GM23248 (cell line): ENCODE measurements around the gene CBX3. TPM values are rescaled to one million over a fixed set of nuclear protein-coding genes. Genes with fewer than 3 reads are reported as not detected.

ENCODE experiments used
- DNase-seq: peaks from one replicate; pipeline ENCODE4 v3.0.0-alpha.2; 2015
- H2AFZ ChIP-seq: fragments of 200-600 bp; sonication (generic); 2 replicates; pipeline ENCODE4 v1.6.1; 2016; ENCODE audit warnings: antibody characterized with exemption
- H3F3A ChIP-seq: fragments of 200-600 bp; sonication (generic); 2 replicates; pipeline ENCODE4 v1.6.1; 2016; ENCODE audit warnings: mild to moderate bottlenecking, antibody characterized with exemption, mixed run types; ENCODE audit not compliant: insufficient read depth
- H3K27ac ChIP-seq: fragments of 200-600 bp; sonication (generic); 2 replicates; pipeline ENCODE4 v1.5.1; 2016; ENCODE audit warnings: mild to moderate bottlenecking
- H3K27me3 ChIP-seq: fragments of 200-600 bp; sonication (generic); replicated peaks from 2 replicates; pipeline ENCODE4 v1.6.1; 2016; ENCODE audit warnings: mild to moderate bottlenecking; ENCODE audit not compliant: insufficient read depth
- H3K36me3 ChIP-seq: fragments of 200-600 bp; sonication (generic); 2 replicates; pipeline ENCODE4 v1.6.1; 2016; ENCODE audit warnings: low read depth, mild to moderate bottlenecking
- H3K4me1 ChIP-seq: fragments of 200-600 bp; sonication (generic); 2 replicates; pipeline ENCODE4 v1.6.1; 2016; ENCODE audit warnings: mild to moderate bottlenecking; ENCODE audit not compliant: insufficient read depth
- H3K4me2 ChIP-seq: fragments of 200-600 bp; sonication (generic); one replicate; pipeline ENCODE4 v1.6.1; 2016; ENCODE audit warnings: mild to moderate bottlenecking; ENCODE audit not compliant: unreplicated experiment
- H3K4me3 ChIP-seq: fragments of 200-600 bp; sonication (generic); 2 replicates; pipeline ENCODE4 v1.5.1; 2016; ENCODE audit warnings: mild to moderate bottlenecking
- H3K79me2 ChIP-seq: fragments of 200-600 bp; sonication (generic); 2 replicates; pipeline ENCODE4 v1.6.1; 2016; ENCODE audit warnings: mild to moderate bottlenecking; ENCODE audit not compliant: insufficient read depth
- H3K9ac ChIP-seq: fragments of 200-600 bp; sonication (generic); 2 replicates; pipeline ENCODE4 v1.6.1; 2016; ENCODE audit warnings: mild to moderate bottlenecking
- H3K9me2 ChIP-seq: fragments of 200-600 bp; sonication (generic); 2 replicates; pipeline ENCODE4 v1.6.1; 2016; ENCODE audit warnings: mixed run types, mild to moderate bottlenecking, moderate library complexity; ENCODE audit not compliant: insufficient read depth
- H3K9me3 ChIP-seq: fragments of 200-600 bp; sonication (generic); one replicate; pipeline ENCODE4 v1.6.1; 2017; ENCODE audit warnings: low read depth
- H4K20me1 ChIP-seq: fragments of 200-600 bp; sonication (generic); 2 replicates; pipeline ENCODE4 v1.6.0; 2016; ENCODE audit not compliant: insufficient read depth
- EZH2 ChIP-seq: fragments of 200-600 bp; sonication (generic); IDR thresholded peaks from 2 replicates; pipeline ENCODE4 v1.6.1; 2018; ENCODE audit warnings: antibody characterized with exemption, mild to moderate bottlenecking; ENCODE audit not compliant: insufficient read depth, poor library complexity, severe bottlenecking
- EZH2phosphoT487 ChIP-seq: fragments of 200-600 bp; sonication (generic); IDR thresholded peaks from 2 replicates; pipeline ENCODE4 v1.6.1; 2018; ENCODE audit warnings: antibody characterized with exemption, moderate library complexity, mild to moderate bottlenecking, low read depth; ENCODE audit not compliant: insufficient read depth
- WGBS, 2 experiments: methylation state at CpG; one replicate each; pipeline ENCODE4 v1.1.6; 2015 to 2017; ENCODE audit warnings: low lambda C conversion rate in 2 of 2, low coverage in 1 of 2; ENCODE audit errors: missing lambda C conversion rate in 2 of 2; 5-methylcytosine and 5-hydroxymethylcytosine counted together
- in situ Hi-C: fragments of 300-500 bp; cut with MboI; formaldehyde crosslinking; loops from 2 replicates; pipeline ENCODE4 v1.15.0; 2020
- polyA plus RNA-seq: library from polyadenylated mRNA; unstranded; fragments of >200 nt; fragmentation: Nextera tagmentation; extraction: Ambion mirVana; gene quantifications from 2 replicates; pipeline ENCODE4 v1.2.1, GENCODE V29; 2016
- total RNA-seq: library from RNA; depleted of rRNA; stranded (reverse); fragments of >200 nt; shearing (Covaris generic); gene quantifications from 2 replicates; pipeline ENCODE4 v1.2.3, GENCODE V29; 2014

The CBX3 gene
- total and polyA plus RNA-seq, 2 experiments from 2014 or later = 73.3 to 122 TPM

GRCh38 chr7:26212921-26213718, 11.6 kb downstream of the CBX3 start:
- Histone ChIP-seq H3K79me2 (peaks cover 30% of the 10 kb centered on the region), H3K9ac (no peak overlapping the region), H3K27me3 (no peaks in the 10 kb centered on the region), H4K20me1 (no peaks in the 10 kb centered on the region), H3K4me3 (no peak overlapping the region), H2AFZ (no peak overlapping the region), H3F3A (peaks cover 41% of the 10 kb centered on the region), H3K9me3 (no peaks in the 10 kb centered on the region), H3K4me2 (no peak overlapping the region), H3K27ac (no peak overlapping the region), H3K9me2 (no peaks in the 10 kb centered on the region), H3K36me3 (peaks cover 49% of the 10 kb centered on the region), H3K4me1 (no peaks in the 10 kb centered on the region)
- TF ChIP-seq EZH2 = no peak
- no peak for TF ChIP-seq EZH2phosphoT487
- DNase-seq = no peak
- in situ Hi-C loops = no loop called here
- WGBS, 2 experiments = 99 to 100% methylated on average over 2 of the region's 2 CpGs

DNA sequence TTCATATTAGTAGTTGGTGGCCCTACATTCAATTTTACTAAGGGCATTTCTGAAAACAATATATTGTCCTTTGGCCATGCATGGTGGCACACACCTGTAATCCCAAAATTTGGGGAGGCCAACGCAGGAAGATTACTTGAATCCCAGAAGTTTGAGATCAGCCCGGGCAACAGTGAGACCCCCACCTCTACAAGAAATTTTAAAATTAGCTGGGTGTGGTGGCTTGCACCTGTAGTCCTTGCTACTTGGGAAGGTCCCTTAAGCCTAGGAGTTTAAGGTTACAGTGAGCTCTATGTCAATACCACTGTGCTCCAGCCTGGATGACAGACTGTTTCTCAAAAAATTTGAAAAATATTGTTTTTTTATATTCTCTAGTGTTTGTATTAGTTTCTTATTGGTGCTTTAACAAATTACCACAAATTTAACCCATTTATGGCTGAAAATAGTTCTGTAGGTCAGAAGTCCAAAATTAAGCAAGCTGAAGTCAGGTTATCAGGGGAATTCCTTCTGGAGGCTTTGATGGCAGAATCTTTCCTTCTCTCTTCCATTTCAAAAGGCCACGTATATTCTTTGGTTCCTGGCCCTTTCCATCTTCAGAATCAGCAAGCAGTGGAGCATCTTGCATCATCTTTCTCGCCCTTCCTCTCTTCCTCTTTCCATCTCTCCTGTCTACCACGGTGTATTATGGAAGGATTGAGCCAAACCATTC, 12.4 kb downstream of the CBX3 start:
- no peak for TF ChIP-seq EZH2phosphoT487
- no peak for TF ChIP-seq EZH2
- H3K4me1 ChIP-seq = no peaks in the 10 kb centered on the region
- DNase-seq = no peak
- peaks cover 42% of the 10 kb centered on the region for H3K36me3 ChIP-seq
- peaks cover 23% of the 10 kb centered on the region for H3K79me2 ChIP-seq
- 71 to 75% methylated on average over 5 of the region's 5 CpGs for WGBS, 2 experiments
- H3F3A ChIP-seq = peaks cover 41% of the 10 kb centered on the region
- no peaks in the 10 kb centered on the region for H4K20me1 ChIP-seq
- no peaks in the 10 kb centered on the region for H3K9me2 ChIP-seq
- in situ Hi-C loops = no loop called here
- no peaks in the 10 kb centered on the region for H3K9me3 ChIP-seq
- no peak overlapping the region for H3K9ac ChIP-seq
- no peak overlapping the region for H3K27ac ChIP-seq
- no peak overlapping the region for H3K4me3 ChIP-seq
- no peaks in the 10 kb centered on the region for H3K27me3 ChIP-seq
- no peak overlapping the region for H2AFZ ChIP-seq
- no peak overlapping the region for H3K4me2 ChIP-seq

DNA sequence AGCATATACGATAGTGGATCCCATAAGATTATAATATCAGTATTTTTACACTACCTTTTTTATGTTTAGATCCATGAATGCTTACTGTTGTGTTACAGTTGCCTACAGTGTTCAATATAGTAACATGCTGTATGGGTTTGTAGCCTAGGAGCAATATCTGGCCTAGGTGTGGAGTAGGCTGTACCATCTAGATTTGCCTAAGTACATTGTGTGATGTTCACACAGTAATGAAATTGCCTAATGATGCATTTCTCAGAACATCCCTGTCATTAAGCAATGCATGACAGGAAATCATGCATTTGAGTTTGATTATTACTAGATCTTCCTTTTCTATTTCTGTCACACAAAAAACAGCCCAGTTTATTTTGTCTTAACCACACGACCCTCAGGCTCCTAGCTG, 14.5 kb downstream of the CBX3 start:
- peaks cover 41% of the 10 kb centered on the region for H3F3A ChIP-seq
- H3K4me2 ChIP-seq = no peak overlapping the region
- no peaks in the 10 kb centered on the region for H3K9me2 ChIP-seq
- H3K36me3 ChIP-seq = peaks cover 21% of the 10 kb centered on the region
- H3K27ac ChIP-seq = no peak overlapping the region
- no peak for DNase-seq
- 46 to 54% methylated on average over 2 of the region's 2 CpGs for WGBS, 2 experiments
- peaks cover 2% of the 10 kb centered on the region; the same call in 1 of the 2 replicates for H3K79me2 ChIP-seq
- no peaks in the 10 kb centered on the region for H4K20me1 ChIP-seq
- no peak overlapping the region for H3K9ac ChIP-seq
- no peak overlapping the region for H2AFZ ChIP-seq
- H3K4me1 ChIP-seq = no peaks in the 10 kb centered on the region
- H3K4me3 ChIP-seq = no peak overlapping the region
- H3K9me3 ChIP-seq = no peaks in the 10 kb centered on the region
- in situ Hi-C loops = no loop called here
- no peak for TF ChIP-seq EZH2phosphoT487
- TF ChIP-seq EZH2 = no peak
- H3K27me3 ChIP-seq = no peaks in the 10 kb centered on the region

DNA sequence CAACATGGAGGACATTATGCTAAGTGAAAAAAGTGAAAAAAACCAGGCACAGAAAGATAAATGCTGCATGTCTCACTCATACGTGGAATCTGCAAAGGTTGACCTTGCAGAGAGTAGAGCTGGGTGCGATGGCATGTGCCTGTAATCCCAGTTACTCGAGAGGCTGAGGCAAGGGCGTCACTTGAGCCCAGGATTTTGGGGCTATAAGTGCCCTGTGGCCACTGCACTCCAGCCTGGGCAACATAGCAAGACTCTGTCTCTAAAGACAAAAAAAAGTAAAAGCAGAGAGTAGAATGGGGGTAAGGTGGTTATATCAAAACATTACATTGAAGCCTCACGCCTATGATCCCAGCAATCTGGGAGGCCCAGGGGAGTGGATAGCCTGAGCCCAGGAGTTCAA, 22.8 kb downstream of the CBX3 start:
- H3K9ac ChIP-seq = no peak overlapping the region
- no peaks in the 10 kb centered on the region for H3K79me2 ChIP-seq
- no peak overlapping the region for H3K4me2 ChIP-seq
- H2AFZ ChIP-seq = no peak overlapping the region
- H3K9me2 ChIP-seq = no peaks in the 10 kb centered on the region
- H3F3A ChIP-seq = no peaks in the 10 kb centered on the region
- no peak overlapping the region for H3K27ac ChIP-seq
- no peaks in the 10 kb centered on the region for H3K36me3 ChIP-seq
- no peaks in the 10 kb centered on the region for H4K20me1 ChIP-seq
- H3K9me3 ChIP-seq = no peaks in the 10 kb centered on the region
- no peaks in the 10 kb centered on the region for H3K4me1 ChIP-seq
- no peaks in the 10 kb centered on the region; the same call in 1 of the 2 replicates for H3K27me3 ChIP-seq
- H3K4me3 ChIP-seq = no peak overlapping the region
- TF ChIP-seq EZH2phosphoT487 (no peak), EZH2 (no peak)
- DNase-seq = no peak
- WGBS, 2 experiments = 54 to 64% methylated on average over 5 of the region's 5 CpGs
- in situ Hi-C loops = no loop called here
